WERI-Rb-1 (cell line): ENCODE data around the gene ZBED6.
"Not testable (repeated sequence)": the region's sequence is repeated elsewhere in the genome, so short reads cannot be mapped to it uniquely, and the experiment has no call there.

Source experiments
- DNase-seq: peaks from one replicate; pipeline ENCODE4 v3.0.0-alpha.2; 2020
- H3K27ac ChIP-seq: fragments of 250-450 bp; sonication (Bioruptor Pico); 2 replicates; pipeline ENCODE4 v1.5.1; 2020; ENCODE audit warnings: mild to moderate bottlenecking, moderate library complexity
- H3K27me3 ChIP-seq: fragments of 250-450 bp; sonication (Bioruptor Pico); 2 replicates; pipeline ENCODE4 v1.5.1; 2021; ENCODE audit warnings: mild to moderate bottlenecking, low read depth, moderate library complexity; ENCODE audit not compliant: insufficient read depth, severe bottlenecking
- H3K36me3 ChIP-seq: fragments of 250-450 bp; sonication (Bioruptor Pico); 2 replicates; pipeline ENCODE4 v1.5.1; 2020; ENCODE audit warnings: mild to moderate bottlenecking, moderate library complexity
- H3K4me3 ChIP-seq: 2 replicates; pipeline ENCODE4 v1.5.1; 2011; ENCODE audit warnings: low read depth, mild to moderate bottlenecking, control low read depth, low read length
- H3K9me3 ChIP-seq: fragments of 250-450 bp; sonication (Bioruptor Pico); 2 replicates; pipeline ENCODE4 v1.5.1; 2021; ENCODE audit warnings: mild to moderate bottlenecking, moderate library complexity; ENCODE audit not compliant: severe bottlenecking
- CTCF ChIP-seq: IDR thresholded peaks from 2 replicates; pipeline ENCODE4 v1.5.1; 2011; ENCODE audit warnings: low read depth, mild to moderate bottlenecking, control low read depth, inconsistent platforms, low read length

Gene ZBED6

DNA sequence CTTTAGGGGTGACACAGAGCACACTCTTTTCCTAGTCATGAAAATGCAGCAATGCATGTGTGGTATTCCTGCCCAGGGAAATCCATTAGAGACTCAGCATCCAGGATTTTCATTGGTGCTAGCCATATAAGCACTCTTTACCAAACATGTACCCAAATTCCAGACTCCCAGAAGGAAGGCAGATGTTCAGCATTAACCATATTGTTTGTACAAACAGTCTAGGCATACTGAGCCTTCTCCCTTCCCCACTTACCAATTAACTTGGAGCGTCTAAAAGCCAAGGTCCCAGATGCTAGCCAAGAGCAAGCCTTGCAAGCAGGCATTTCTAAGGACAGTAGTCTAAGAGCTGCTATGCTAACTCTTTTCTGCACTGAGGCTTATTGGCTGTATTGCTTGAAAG, 27.9 kb downstream of the ZBED6 start:
- Histone ChIP-seq H3K27ac (peak overlapping the region; percentile 3; the same call in 1 of the 2 replicates), H3K27me3 (no peaks in the 10 kb centered on the region), H3K9me3 (no peaks in the 10 kb centered on the region), H3K36me3 (peaks cover 95% of the 10 kb centered on the region), H3K4me3 (no peak overlapping the region)
- no peak for TF ChIP-seq CTCF
- DNase-seq = no peak

- Histone ChIP-seq H3K27me3 (no peaks in the 10 kb centered on the region), H3K36me3 (peaks cover 95% of the 10 kb centered on the region), H3K27ac (no peak overlapping the region), H3K9me3 (no peaks in the 10 kb centered on the region), H3K4me3 (no peak overlapping the region)
- no peak for TF ChIP-seq CTCF
- DNase-seq = no peak
These were observed 30.8 kb downstream of the ZBED6 start for GRCh38 chr1:203826175-203826574.

GRCh38 chr1:203828002-203828401, 32.6 kb downstream of the ZBED6 start:
- no peak for DNase-seq
- no peaks in the 10 kb centered on the region for H3K9me3 ChIP-seq
- H3K27me3 ChIP-seq = no peaks in the 10 kb centered on the region
- H3K27ac ChIP-seq = no peak overlapping the region
- no peak for TF ChIP-seq CTCF
- H3K4me3 ChIP-seq = no peak overlapping the region
- peaks cover 96% of the 10 kb centered on the region for H3K36me3 ChIP-seq

DNA sequence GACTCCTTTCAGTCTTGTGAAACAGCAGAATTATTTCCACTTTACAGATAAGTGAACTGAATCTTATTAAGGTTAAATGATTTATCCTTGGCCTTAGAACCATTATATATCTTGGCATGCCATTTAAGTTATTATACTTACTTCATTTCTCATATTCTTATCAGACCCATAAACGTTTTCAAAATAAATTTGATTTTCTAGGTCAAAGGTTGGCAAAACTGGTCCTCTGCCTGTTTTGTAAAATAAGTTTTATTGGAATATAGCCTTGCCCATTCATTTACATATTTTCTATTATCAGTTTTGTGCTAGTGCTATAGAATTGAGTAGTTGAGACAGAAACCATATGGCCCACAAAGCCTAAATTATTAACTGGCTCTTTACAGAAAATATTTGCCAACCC, 33.1 kb downstream of the ZBED6 start:
- no peak for TF ChIP-seq CTCF
- DNase-seq = no peak
- Histone ChIP-seq H3K4me3 (no peak overlapping the region), H3K27ac (no peak overlapping the region), H3K36me3 (peaks cover 95% of the 10 kb centered on the region), H3K9me3 (no peaks in the 10 kb centered on the region), H3K27me3 (no peaks in the 10 kb centered on the region)

DNA sequence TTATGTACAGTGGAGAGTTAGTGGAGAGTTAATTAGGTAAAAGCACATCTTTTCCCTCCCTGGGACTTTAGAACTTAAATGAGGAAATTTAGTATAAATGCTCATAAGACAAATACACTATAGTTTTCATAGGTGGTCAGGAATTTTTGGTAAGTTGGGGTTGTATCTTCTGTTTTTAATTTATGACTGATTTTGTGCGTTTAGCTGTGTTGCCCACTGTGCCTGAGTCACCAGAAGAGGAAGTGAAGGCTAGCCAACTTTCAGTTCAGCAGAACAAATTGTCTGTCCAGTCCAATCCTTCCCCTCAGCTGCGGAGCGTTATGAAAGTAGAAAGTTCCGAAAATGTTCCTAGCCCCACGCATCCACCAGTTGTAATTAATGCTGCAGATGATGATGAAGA, 33.8 kb downstream of the ZBED6 start:
- peaks cover 95% of the 10 kb centered on the region for H3K36me3 ChIP-seq

DNA sequence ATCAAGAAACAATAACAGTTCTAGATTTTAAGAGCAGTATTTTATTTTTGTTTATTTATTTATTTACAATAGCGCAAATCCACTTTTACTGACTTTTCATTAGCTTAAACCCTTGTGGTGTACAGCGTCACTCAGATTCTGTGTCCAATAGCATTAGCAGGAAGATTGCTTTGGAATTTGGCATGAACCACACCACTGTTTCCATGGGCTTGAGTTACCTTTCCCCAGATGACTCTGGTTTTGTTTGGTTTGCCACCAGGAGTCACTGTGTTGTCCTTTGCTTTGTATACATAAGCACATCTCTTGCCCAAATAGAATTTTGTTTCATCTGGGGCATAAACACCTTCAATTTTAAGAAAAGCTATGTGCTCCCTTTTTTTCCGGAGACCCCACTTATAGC, 40.1 kb downstream of the ZBED6 start:
- H3K27ac ChIP-seq = no peak overlapping the region
- DNase-seq = no peak
- no peaks in the 10 kb centered on the region for H3K9me3 ChIP-seq
- peak; percentile 48 for TF ChIP-seq CTCF
- H3K36me3 ChIP-seq = peaks cover 99% of the 10 kb centered on the region
- H3K27me3 ChIP-seq = no peaks in the 10 kb centered on the region
- no peak overlapping the region for H3K4me3 ChIP-seq

More for the DNA sequence above, 33.8 kb downstream of the ZBED6 start:
- H3K27me3 ChIP-seq, H3K4me3 ChIP-seq, H3K9me3 ChIP-seq, DNase-seq, H3K27ac ChIP-seq: not testable (repeated sequence)
